H1 (cell line): ENCODE data around the gene GTF2F2. TPM values are rescaled to one million over a fixed set of nuclear protein-coding genes. Genes with fewer than 3 reads are reported as not detected.

ENCODE experiments used
- CTCF ChIA-PET: fragments of 300-600 bp; sonication (Branson Sonifier 250); formaldehyde crosslinking; loops from one replicate; lab custom pipeline; 2021; ENCODE audit not compliant: partially characterized antibody; lab: Charles Lee
- POLR2A ChIA-PET: fragments of 300-600 bp; sonication (Branson Sonifier 250); formaldehyde crosslinking; loops from one replicate; lab custom pipeline; 2021; ENCODE audit warnings: inconsistent platforms; ENCODE audit not compliant: partially characterized antibody; lab: Charles Lee
- DNase-seq, 2 experiments: peaks; one replicate each; pipeline versions ENCODE4 v3.0.0 to v3.0.0-alpha.2; 2010 to 2022; ENCODE audit warnings: low spot score in 2 of 2, low read depth in 1 of 2, mixed read lengths in 1 of 2
- FAIRE-seq: peaks from 2 replicates; lab custom pipeline; 2011; peaks lifted over from hg19 to GRCh38; lab: Jason Lieb, UNC
- H2AFZ ChIP-seq: 2 replicates; pipeline ENCODE4 v1.8.1; 2012; ENCODE audit warnings: low read length, inconsistent platforms
- H2AK5ac ChIP-seq: 2 replicates; pipeline ENCODE4 v1.6.1; 2013; ENCODE audit warnings: low read depth, low read length
- H2BK120ac ChIP-seq: replicated peaks from 2 replicates; pipeline ENCODE3; 2013; ENCODE audit warnings: low read depth, low read length, inconsistent platforms
- H2BK12ac ChIP-seq: 2 replicates; pipeline ENCODE4 v1.6.1; 2013; ENCODE audit warnings: low read depth, low read length
- H2BK15ac ChIP-seq: 2 replicates; pipeline ENCODE4 v1.6.1; 2013; ENCODE audit warnings: low read length
- H2BK20ac ChIP-seq: 2 replicates; pipeline ENCODE4 v1.6.1; 2013; ENCODE audit warnings: low read length
- H2BK5ac ChIP-seq: 2 replicates; pipeline ENCODE4 v1.6.1; 2013; ENCODE audit warnings: low read depth, low read length
- H3K14ac ChIP-seq: 2 replicates; pipeline ENCODE4 v1.6.1; 2013; ENCODE audit warnings: inconsistent platforms; ENCODE audit not compliant: insufficient read length
- H3K18ac ChIP-seq: 2 replicates; pipeline ENCODE4 v1.6.1; 2013; ENCODE audit warnings: low read length; ENCODE audit errors: extremely low read depth
- H3K23ac ChIP-seq: 2 replicates; pipeline ENCODE4 v1.6.1; 2013; ENCODE audit warnings: inconsistent platforms; ENCODE audit not compliant: insufficient read length
- H3K23me2 ChIP-seq: 2 replicates; pipeline ENCODE4 v1.6.1; 2013; ENCODE audit warnings: low read depth, low read length
- H3K27ac ChIP-seq: 2 replicates; pipeline ENCODE4 v1.6.1; 2011; ENCODE audit warnings: low read depth, low read length, inconsistent platforms
- H3K27me3 ChIP-seq, 4 experiments: replicated peaks in 1 of 4; 1 replicate in 1 of 4; 2 replicates in 3 of 4; pipeline versions ENCODE4 v1.6.1 to v1.8.1; 2011 to 2013; ENCODE audit warnings: low read length in 3 of 4, mild to moderate bottlenecking in 3 of 4, inconsistent platforms in 2 of 4, mixed read lengths in 2 of 4, moderate library complexity in 1 of 4; ENCODE audit not compliant: control insufficient read depth in 3 of 4, insufficient read depth in 3 of 4; ENCODE audit errors: extremely low read depth in 1 of 4
- H3K36me3 ChIP-seq, 4 experiments: 2 replicates each; pipeline versions ENCODE4 v1.6.1 to v1.8.1; 2011 to 2013; ENCODE audit warnings: mild to moderate bottlenecking in 4 of 4, low read length in 3 of 4, moderate library complexity in 2 of 4, control low read depth in 1 of 4, inconsistent platforms in 1 of 4; ENCODE audit not compliant: insufficient read depth in 4 of 4, control insufficient read depth in 2 of 4
- H3K4ac ChIP-seq: replicated peaks from 2 replicates; pipeline ENCODE3; 2013; ENCODE audit warnings: low read length, low read depth, mixed read lengths, inconsistent platforms; ENCODE audit not compliant: insufficient read length
- H3K4me1 ChIP-seq, 4 experiments: replicated peaks in 1 of 4; 1 replicate in 1 of 4; 2 replicates in 3 of 4; pipeline versions ENCODE4 v1.6.1 to v1.8.1; 2011 to 2013; ENCODE audit warnings: low read length in 3 of 4, inconsistent platforms in 2 of 4, mixed read lengths in 1 of 4; ENCODE audit not compliant: insufficient read depth in 4 of 4, control insufficient read depth in 3 of 4
- H3K4me2 ChIP-seq, 2 experiments: 2 replicates each; pipeline versions ENCODE4 v1.6.1 to v1.8.1; 2011 to 2013; ENCODE audit warnings: low read depth in 2 of 2, low read length in 2 of 2, control low read depth in 1 of 2, inconsistent platforms in 1 of 2, mild to moderate bottlenecking in 1 of 2; ENCODE audit not compliant: insufficient read depth in 1 of 2
- H3K4me3 ChIP-seq, 4 experiments: fragments of 200-600, 300-600 bp in 1 of 4; sonication (generic), shearing (Covaris generic), sonication (Bioruptor Twin) in 1 of 4; 2 replicates each; pipeline versions ENCODE4 v1.5.1 to v1.8.1; 2011 to 2016; ENCODE audit warnings: low read length in 4 of 4, low read depth in 3 of 4, control low read depth in 2 of 4, inconsistent platforms in 2 of 4, mild to moderate bottlenecking in 2 of 4, mixed read lengths in 1 of 4, moderate library complexity in 1 of 4; ENCODE audit not compliant: insufficient read depth in 2 of 4; ENCODE audit errors: extremely low read depth in 1 of 4
- H3K56ac ChIP-seq: replicated peaks from 2 replicates; pipeline ENCODE3; 2013; ENCODE audit warnings: low read depth, mild to moderate bottlenecking, mixed read lengths, low read length, inconsistent platforms; ENCODE audit not compliant: insufficient read length
- H3K79me1 ChIP-seq: 2 replicates; pipeline ENCODE4 v1.6.1; 2013; ENCODE audit warnings: low read depth, low read length, control low read depth
- H3K79me2 ChIP-seq, 2 experiments: 2 replicates each; pipeline versions ENCODE4 v1.6.1 to v1.8.1; 2012 to 2013; ENCODE audit warnings: low read length in 2 of 2, mild to moderate bottlenecking in 2 of 2, inconsistent platforms in 1 of 2; ENCODE audit not compliant: insufficient read depth in 2 of 2, control insufficient read depth in 1 of 2
- H3K9ac ChIP-seq, 4 experiments: replicated peaks in 1 of 4; 1 replicate in 1 of 4; 2 replicates in 3 of 4; pipeline versions ENCODE4 v1.6.1 to v1.8.1; 2011 to 2013; ENCODE audit warnings: low read depth in 3 of 4, low read length in 3 of 4, control low read depth in 2 of 4, mild to moderate bottlenecking in 2 of 4, moderate library complexity in 2 of 4, inconsistent platforms in 1 of 4; ENCODE audit errors: extremely low read depth in 1 of 4
- H3K9me3 ChIP-seq, 2 experiments: 2 replicates each; pipeline versions ENCODE4 v1.6.1 to v1.8.1; 2012 to 2013; ENCODE audit warnings: mild to moderate bottlenecking in 2 of 2, moderate library complexity in 2 of 2, control low read depth in 1 of 2, inconsistent platforms in 1 of 2, low read depth in 1 of 2, low read length in 1 of 2, mixed read lengths in 1 of 2; ENCODE audit not compliant: insufficient read depth in 2 of 2
- H4K20me1 ChIP-seq, 2 experiments: replicated peaks in 1 of 2; 2 replicates each; pipeline versions ENCODE3 to v1.8.1; 2011 to 2013; ENCODE audit warnings: inconsistent platforms in 2 of 2, low read length in 2 of 2, mild to moderate bottlenecking in 1 of 2; ENCODE audit not compliant: insufficient read depth in 2 of 2, control insufficient read depth in 1 of 2
- H4K5ac ChIP-seq: 2 replicates; pipeline ENCODE4 v1.6.1; 2013; ENCODE audit warnings: low read length, low read depth, mixed read lengths, inconsistent platforms; ENCODE audit not compliant: insufficient read length
- H4K8ac ChIP-seq: 2 replicates; pipeline ENCODE4 v1.8.0; 2013; ENCODE audit warnings: mild to moderate bottlenecking, moderate library complexity, low read length, inconsistent platforms; ENCODE audit not compliant: insufficient read depth; ENCODE audit errors: extremely low read depth
- H4K91ac ChIP-seq: replicated peaks from 2 replicates; pipeline ENCODE3; 2013; ENCODE audit warnings: low read length, mixed read lengths, inconsistent platforms; ENCODE audit not compliant: insufficient read length
- ASH2L ChIP-seq: fragments of 200-600, 300-600 bp; sonication (generic); IDR thresholded peaks from one replicate; pipeline ENCODE4 v1.7.1; 2017; ENCODE audit warnings: low read length
- CEBPB ChIP-seq: IDR thresholded peaks from 2 replicates; pipeline ENCODE4 v1.6.1; 2012; ENCODE audit warnings: low read depth, low read length
- CHD2 ChIP-seq: IDR thresholded peaks from 2 replicates; pipeline ENCODE4 v1.6.1; 2012; ENCODE audit warnings: low read length, improper control_type of control experiment
- EGR1 ChIP-seq: IDR thresholded peaks from 2 replicates; pipeline ENCODE4 v1.6.1; 2011; ENCODE audit warnings: low read depth, low read length, borderline replicate concordance
- EZH2 ChIP-seq: fragments of 200-600 bp; sonication (generic); IDR thresholded peaks from 2 replicates; pipeline ENCODE4 v1.7.1; 2012; ENCODE audit warnings: low read depth, mild to moderate bottlenecking, moderate library complexity, low read length, inconsistent platforms; ENCODE audit not compliant: severe bottlenecking
- HDAC2 ChIP-seq, 2 experiments: fragments of 300-600 bp in 1 of 2; sonication (generic) in 1 of 2; IDR thresholded peaks; 2 replicates each; pipeline ENCODE4 v1.6.1; 2011 to 2012; ENCODE audit warnings: low read depth in 2 of 2, low read length in 2 of 2, mild to moderate bottlenecking in 2 of 2, moderate library complexity in 2 of 2, borderline replicate concordance in 1 of 2, inconsistent platforms in 1 of 2
- KDM5A ChIP-seq: fragments of 200-600 bp; IDR thresholded peaks from 2 replicates; pipeline ENCODE4 v1.7.1; 2012; ENCODE audit warnings: mild to moderate bottlenecking, low read length, inconsistent platforms, mixed read lengths
- POU5F1 ChIP-seq: IDR thresholded peaks from 2 replicates; pipeline ENCODE4 v1.6.1; 2011; ENCODE audit warnings: low read depth, mild to moderate bottlenecking, low read length, moderate library complexity
- RAD21 ChIP-seq, 2 experiments: IDR thresholded peaks in 1 of 2; conservative IDR thresholded peaks in 1 of 2; 2 replicates each; pipeline ENCODE4 v1.6.1; 2011; ENCODE audit warnings: low read depth in 2 of 2, low read length in 2 of 2, improper control_type of control experiment in 1 of 2, inconsistent platforms in 1 of 2, mild to moderate bottlenecking in 1 of 2, moderate library complexity in 1 of 2
- RFX5 ChIP-seq: IDR thresholded peaks from 2 replicates; pipeline ENCODE4 v1.6.1; 2011; ENCODE audit warnings: low read depth, low read length, improper control_type of control experiment, borderline replicate concordance
- RNF2 ChIP-seq: fragments of 200-900, 300-1000 bp; sonication (generic); IDR thresholded peaks from 2 replicates; pipeline ENCODE4 v1.7.1; 2016; ENCODE audit warnings: borderline replicate concordance, low read depth, mild to moderate bottlenecking, antibody characterized with exemption, low read length; ENCODE audit not compliant: poor library complexity, severe bottlenecking; ENCODE audit errors: missing control alignments
- SP4 ChIP-seq: IDR thresholded peaks from 2 replicates; pipeline ENCODE4 v1.6.1; 2012; ENCODE audit warnings: low read length, inconsistent platforms
- TBP ChIP-seq: IDR thresholded peaks from 2 replicates; pipeline ENCODE4 v1.6.1; 2011; ENCODE audit warnings: low read depth, low read length, improper control_type of control experiment
- WGBS, 2 experiments: shearing (Covaris generic) in 1 of 2; methylation state at CpG; one replicate each; pipeline versions ENCODE4 v1.1.6 to v1.1.7; 2013 to 2015; ENCODE audit warnings: low lambda C conversion rate in 2 of 2, mixed read lengths in 2 of 2, inconsistent platforms in 1 of 2, low coverage in 1 of 2, missing lambda C conversion rate in 1 of 2; ENCODE audit not compliant: insufficient replicate concordance in 2 of 2, insufficient coverage in 1 of 2, insufficient read length in 1 of 2; ENCODE audit errors: extremely low coverage in 1 of 2, missing lambda C conversion rate in 1 of 2; 5-methylcytosine and 5-hydroxymethylcytosine counted together
- polyA plus RNA-seq, 7 experiments: library from polyadenylated mRNA; depleted of rRNA in 3 of 7; stranded (reverse) in 5 of 7; unstranded in 2 of 7; fragments of >200 nt in 5 of 7; fragments of 200-250 nt in 2 of 7; gene quantifications; 1 replicate in 5 of 7; 2 replicates in 1 of 7; 4 replicates in 1 of 7; pipeline versions ENCODE4 v1.2.1 to v1.2.3, GENCODE V29; 2011 to 2013; ENCODE audit warnings: missing spikeins in 2 of 7, mixed read lengths in 2 of 7
- total RNA-seq: library from RNA; stranded (reverse); fragmentation: NEBNext Ultra II Directional; extraction: Animal tissue kit (Norgen Biotek cat#: 25700); gene quantifications from 2 replicates; pipeline ENCODE4 v1.2.1, GENCODE V29; 2021
- TF ChIP-seq, protein P1 (sequence below): IDR thresholded peaks from 2 replicates; pipeline ENCODE4 v1.6.1; 2012; ENCODE audit warnings: inconsistent platforms

Gene GTF2F2
- total and polyA plus RNA-seq, 2 of the 8 experiments (the other 6 are each of a cell fraction or from before 2014, with no cell fraction given): 10.8 to 31.1 TPM

DNA sequence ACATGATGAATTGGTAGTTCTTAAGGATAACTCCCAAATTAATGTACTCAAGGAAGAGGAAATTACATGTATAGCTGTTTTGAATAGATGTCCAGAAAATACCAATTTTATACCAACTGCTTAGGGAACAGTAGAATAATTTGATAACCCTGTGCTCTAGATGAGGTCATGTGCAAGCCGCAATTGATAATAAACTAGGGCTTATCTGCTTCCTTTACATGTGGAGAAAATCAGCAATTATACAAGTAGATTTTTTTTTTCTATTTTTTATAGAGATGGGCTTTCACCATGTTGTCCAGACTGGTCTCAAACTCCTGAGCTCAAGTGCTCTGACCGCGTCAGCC is 211.4 kb downstream of the GTF2F2 start:
- Histone ChIP-seq H2BK15ac (no peak overlapping the region), H4K5ac (no peak overlapping the region), H3K4me2 (no peak overlapping the region), H3K23ac (no peak overlapping the region), H3K9me3 (no peaks in the 10 kb centered on the region), H3K79me2 (no peaks in the 10 kb centered on the region), H4K20me1 (peaks cover 0 to 11% of the 10 kb centered on the region in 2 experiments), H4K91ac (no peak overlapping the region), H3K14ac (no peak overlapping the region), H2AK5ac (no peak overlapping the region), H2BK120ac (no peak overlapping the region), H3K36me3 (peaks cover 9 to 26% (median 15%) of the 10 kb centered on the region in 4 experiments), H2BK20ac (no peak overlapping the region), H3K79me1 (0 out of 2 replicates have a peak, but pooled peaks cover 3% of the 10 kb centered on the region), H2BK5ac (no peak overlapping the region), H2AFZ (no peak overlapping the region), H3K18ac (no peak overlapping the region), H3K27me3 (no peaks in the 10 kb centered on the region), H2BK12ac (no peak overlapping the region), H4K8ac (no peak overlapping the region), H3K4ac (no peak overlapping the region), H3K9ac (no peak overlapping the region), H3K4me1 (peaks cover 0 to 6% (median 0%) of the 10 kb centered on the region in 4 experiments; a peak in 4 of 7 replicates), H3K56ac (no peak overlapping the region), H3K23me2 (peaks cover 3% of the 10 kb centered on the region; the same call in 1 of the 2 replicates), H3K4me3 (no peak overlapping the region), H3K27ac (no peak overlapping the region)
- ChIA-PET CTCF (interaction anchor here (0.8 to 2.5 kb wide), 7 partner anchors 9 to 285 kb away, joined by 3 to 6 read pairs (median 4); partner anchors contain the start of gene TPT1), POLR2A (interaction anchor here (0.7 to 16.2 kb wide), 19 partner anchors 8 to 378 kb away, joined by 3 to 319 read pairs (median 3); partner anchors contain the start of gene TPT1)
- DNase-seq: no peak
- FAIRE-seq: no peak
- WGBS, 2 experiments: 87% methylated on average over 3 of the region's 3 CpGs; no CpG with 5 or more reads in 1 of the 2 experiments
- no peak for TF ChIP-seq EZH2
- no peak for TF ChIP-seq RFX5
- no peak for TF ChIP-seq EGR1
- TF ChIP-seq ASH2L: no peak
- no peak for TF ChIP-seq SP4
- TF ChIP-seq POU5F1: no peak
- TF ChIP-seq TBP: no peak
- TF ChIP-seq HDAC2 (IDR thresholded peaks at IDR 0.05; ENCODE audit: borderline replicate concordance in 1 of 2, low read depth in 2 of 2, low read length in 2 of 2): no peak
- no peak for TF ChIP-seq CEBPB
- no peak for TF ChIP-seq RAD21 (IDR thresholded peaks at IDR 0.05 in 1 of 2, conservative IDR thresholded peaks at IDR 0.05 in 1 of 2; ENCODE audit: low read depth in 2 of 2, low read length in 2 of 2)
- TF ChIP-seq, protein P1, sequence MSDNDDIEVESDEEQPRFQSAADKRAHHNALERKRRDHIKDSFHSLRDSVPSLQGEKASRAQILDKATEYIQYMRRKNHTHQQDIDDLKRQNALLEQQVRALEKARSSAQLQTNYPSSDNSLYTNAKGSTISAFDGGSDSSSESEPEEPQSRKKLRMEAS: no peak
- no peak for TF ChIP-seq RNF2
- TF ChIP-seq KDM5A: no peak
- no peak for TF ChIP-seq CHD2
